Measurements from ENCODE around the gene IFNL1.
"Not testable (repeated sequence)": the region's sequence is repeated elsewhere in the genome, so short reads cannot be mapped to it uniquely, and the experiment has no call there.

The IFNL1 gene

GRCh38 chr19:39308531-39309304 is 12.5 kb downstream of the IFNL1 start:
- DNase-seq (ENCODE audit: low spot score): no peak
- no peak for FAIRE-seq

- not testable (repeated sequence) for DNase-seq (ENCODE audit: low spot score); FAIRE-seq
Observed at GRCh38 chr19:39309305-39309670, 13.1 kb downstream of the IFNL1 start.

- DNase-seq (ENCODE audit: low spot score) (no peak), FAIRE-seq (no peak)
Observed at GRCh38 chr19:39310558-39311311, 14.5 kb downstream of the IFNL1 start.

- FAIRE-seq (no peak), DNase-seq (ENCODE audit: low spot score) (no peak)
Observed at GRCh38 chr19:39314016-39314728, 18.0 kb downstream of the IFNL1 start.

GRCh38 chr19:39315933-39316332 is 19.7 kb downstream of the IFNL1 start:
- FAIRE-seq (no peak), DNase-seq (ENCODE audit: low spot score) (no peak)

GRCh38 chr19:39316627-39317321 is 20.6 kb downstream of the IFNL1 start:
- FAIRE-seq (no peak), DNase-seq (ENCODE audit: low spot score) (no peak)

GRCh38 chr19:39317476-39317875 is 21.3 kb downstream of the IFNL1 start:
- FAIRE-seq: no peak
- no peak for DNase-seq (ENCODE audit: low spot score)

- FAIRE-seq (no peak), DNase-seq (ENCODE audit: low spot score) (no peak)
Observed at GRCh38 chr19:39318071-39318470, 21.9 kb downstream of the IFNL1 start.

GRCh38 chr19:39318690-39319089 is 22.5 kb downstream of the IFNL1 start:
- DNase-seq (ENCODE audit: low spot score): no peak
- FAIRE-seq: no peak

GRCh38 chr19:39319098-39319891 is 23.1 kb downstream of the IFNL1 start:
- DNase-seq (ENCODE audit: low spot score) (no peak), FAIRE-seq (no peak)

GRCh38 chr19:39319892-39320248 is 23.7 kb downstream of the IFNL1 start:
- no peak for FAIRE-seq

GRCh38 chr19:39321117-39321831 is 25.1 kb downstream of the IFNL1 start:
- FAIRE-seq (no peak), DNase-seq (ENCODE audit: low spot score) (no peak)

More at GRCh38 chr19:39319892-39320248, 23.7 kb downstream of the IFNL1 start:
- DNase-seq (ENCODE audit: low spot score): no peak

- DNase-seq (ENCODE audit: low spot score) (no peak), FAIRE-seq (no peak)
Observed at GRCh38 chr19:39321832-39322176, 25.6 kb downstream of the IFNL1 start.

- FAIRE-seq: no peak
- DNase-seq (ENCODE audit: low spot score): no peak
Observed at GRCh38 chr19:39324242-39324842, 28.1 kb downstream of the IFNL1 start.

GRCh38 chr19:39325778-39326665 is 29.8 kb downstream of the IFNL1 start:
- FAIRE-seq: no peak
- DNase-seq (ENCODE audit: low spot score): no peak

- FAIRE-seq: no peak
Observed at GRCh38 chr19:39327363-39328045, 31.3 kb downstream of the IFNL1 start.

GRCh38 chr19:39328046-39328705 is 32.0 kb downstream of the IFNL1 start:
- FAIRE-seq (no peak), DNase-seq (ENCODE audit: low spot score) (peak; percentile 41)

More at GRCh38 chr19:39327363-39328045, 31.3 kb downstream of the IFNL1 start:
- DNase-seq (ENCODE audit: low spot score): no peak

GRCh38 chr19:39329948-39330347 is 33.7 kb downstream of the IFNL1 start:
- DNase-seq (ENCODE audit: low spot score) (no peak), FAIRE-seq (no peak)
